Central memory CD4-positive, alpha-beta T cell (primary cell): ENCODE results near the gene ZDHHC11B.
A peak's percentile ranks its signal among the peaks of the same experiment; 100 is the strongest.
"Not testable (repeated sequence)": the region's sequence is repeated elsewhere in the genome, so short reads cannot be mapped to it uniquely, and the experiment has no call there.

Source experiments
- DNase-seq: peaks from one replicate; pipeline ENCODE4 v3.0.0; 2022

ZDHHC11B gene

DNA sequence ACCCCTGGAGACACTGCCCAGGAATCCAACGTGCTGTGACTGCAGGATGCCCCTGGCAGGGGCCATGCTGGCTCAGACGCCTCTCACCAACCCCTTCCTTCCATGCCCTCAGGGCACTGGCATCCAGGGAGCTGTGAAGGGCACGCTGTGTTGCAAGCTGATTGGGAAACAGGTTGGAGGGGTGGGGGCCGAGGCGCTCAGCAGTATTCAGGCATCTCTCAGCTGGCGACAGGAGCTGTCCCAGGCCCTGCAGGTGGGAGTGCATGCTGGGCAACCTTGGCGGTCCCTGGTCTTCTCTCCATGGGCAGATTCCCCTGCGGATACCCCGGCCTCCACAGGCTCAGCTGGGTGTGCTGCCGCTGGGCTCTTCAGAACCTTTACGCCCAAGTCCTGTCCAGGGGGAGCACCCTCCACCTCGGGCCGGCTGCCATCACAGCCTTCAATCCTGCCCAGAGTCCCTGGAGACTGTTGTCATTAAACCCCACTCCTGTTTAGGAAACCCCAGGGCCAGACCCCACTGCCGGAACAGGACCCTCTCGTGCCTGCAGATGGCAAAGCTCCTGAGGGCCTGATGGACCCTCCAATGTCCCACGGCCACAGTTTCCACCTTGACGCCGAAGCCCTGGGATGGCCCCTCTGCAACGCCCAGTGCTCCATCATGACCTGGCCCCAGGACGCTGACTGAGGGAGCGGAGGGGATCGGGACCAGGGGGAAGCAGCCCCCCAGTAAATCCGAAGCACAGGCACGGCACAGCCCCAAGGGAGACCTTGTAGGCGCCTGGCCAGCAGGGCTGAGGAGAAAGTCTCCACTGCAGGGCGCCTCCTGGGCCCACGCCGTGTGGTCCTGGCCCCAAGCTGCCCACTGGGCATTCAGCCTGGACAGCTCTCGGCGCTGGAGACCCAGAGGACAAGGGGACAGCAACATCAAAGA is 100.7 kb downstream of the ZDHHC11B start:
- DNase-seq = no peak

GRCh38 chr5:682651-683358 is 101.7 kb downstream of the ZDHHC11B start:
- not testable (repeated sequence) for DNase-seq

DNA sequence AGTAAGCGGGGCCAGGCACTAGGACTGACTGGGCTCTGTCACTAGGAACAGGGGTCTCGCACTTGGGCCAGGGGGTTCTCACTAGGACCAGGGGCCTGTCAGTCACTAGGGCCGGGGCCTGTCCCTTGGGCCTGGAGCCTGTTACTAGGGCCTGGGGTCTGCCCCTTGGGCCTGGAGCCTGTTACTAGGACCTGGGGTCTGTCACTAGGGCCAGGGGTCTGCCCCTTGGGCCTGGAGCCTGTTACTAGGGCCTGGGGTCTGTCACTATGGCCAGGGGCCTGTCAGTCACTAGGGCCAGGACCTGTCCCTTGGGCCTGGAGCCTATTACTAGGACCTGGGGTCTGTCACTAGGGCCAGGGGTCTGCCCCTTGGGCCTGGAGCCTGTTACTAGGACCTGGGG is 102.3 kb downstream of the ZDHHC11B start:
- not testable (repeated sequence) for DNase-seq

- DNase-seq = not testable (repeated sequence)
Observed at GRCh38 chr5:681317-682191, 103.0 kb downstream of the ZDHHC11B start.

GRCh38 chr5:680836-681235 is 103.7 kb downstream of the ZDHHC11B start:
- DNase-seq = not testable (repeated sequence)

DNA sequence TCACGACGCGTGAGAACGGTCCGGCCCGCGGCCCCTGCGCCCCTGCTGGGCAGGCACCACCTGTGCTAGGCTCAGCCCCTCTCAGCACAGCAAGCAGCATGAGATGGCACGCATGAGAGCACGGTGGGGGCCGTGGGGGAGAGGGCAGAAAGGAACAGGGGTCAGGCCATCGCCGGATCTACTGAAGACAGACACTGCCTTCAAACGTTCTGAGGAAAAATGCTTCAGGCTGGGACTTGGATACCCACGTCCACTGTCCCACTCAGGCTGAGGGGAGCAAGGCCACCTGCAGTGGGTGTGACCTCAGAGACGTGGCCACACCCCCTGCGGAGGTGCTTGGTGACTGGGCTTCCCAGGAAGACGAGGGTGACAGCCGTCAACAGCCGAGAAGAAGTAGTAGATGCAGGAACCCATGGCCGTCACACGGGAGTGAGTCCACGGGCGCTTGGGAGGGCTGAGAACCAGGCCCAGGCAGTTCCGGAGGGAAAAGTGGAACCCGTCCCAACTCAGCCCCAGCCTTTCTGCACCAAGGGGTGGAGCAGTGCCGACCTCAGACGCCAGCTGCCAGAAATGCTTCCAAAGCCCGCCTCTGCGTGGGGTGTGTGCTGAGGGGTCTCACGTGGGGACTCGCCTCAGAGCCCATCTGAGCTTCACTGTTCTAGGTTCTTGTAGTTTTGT is 104.3 kb downstream of the ZDHHC11B start:
- not testable (repeated sequence) for DNase-seq

GRCh38 chr5:679166-679895 is 105.2 kb downstream of the ZDHHC11B start:
- not testable (repeated sequence) for DNase-seq

- DNase-seq = not testable (repeated sequence)
Observed at GRCh38 chr5:678521-678920, 106.0 kb downstream of the ZDHHC11B start.

GRCh38 chr5:677131-678101 is 107.1 kb downstream of the ZDHHC11B start:
- no peak for DNase-seq

GRCh38 chr5:676699-677076 is 107.8 kb downstream of the ZDHHC11B start:
- DNase-seq = no peak

GRCh38 chr5:675871-676698 is 108.4 kb downstream of the ZDHHC11B start:
- no peak for DNase-seq

DNA sequence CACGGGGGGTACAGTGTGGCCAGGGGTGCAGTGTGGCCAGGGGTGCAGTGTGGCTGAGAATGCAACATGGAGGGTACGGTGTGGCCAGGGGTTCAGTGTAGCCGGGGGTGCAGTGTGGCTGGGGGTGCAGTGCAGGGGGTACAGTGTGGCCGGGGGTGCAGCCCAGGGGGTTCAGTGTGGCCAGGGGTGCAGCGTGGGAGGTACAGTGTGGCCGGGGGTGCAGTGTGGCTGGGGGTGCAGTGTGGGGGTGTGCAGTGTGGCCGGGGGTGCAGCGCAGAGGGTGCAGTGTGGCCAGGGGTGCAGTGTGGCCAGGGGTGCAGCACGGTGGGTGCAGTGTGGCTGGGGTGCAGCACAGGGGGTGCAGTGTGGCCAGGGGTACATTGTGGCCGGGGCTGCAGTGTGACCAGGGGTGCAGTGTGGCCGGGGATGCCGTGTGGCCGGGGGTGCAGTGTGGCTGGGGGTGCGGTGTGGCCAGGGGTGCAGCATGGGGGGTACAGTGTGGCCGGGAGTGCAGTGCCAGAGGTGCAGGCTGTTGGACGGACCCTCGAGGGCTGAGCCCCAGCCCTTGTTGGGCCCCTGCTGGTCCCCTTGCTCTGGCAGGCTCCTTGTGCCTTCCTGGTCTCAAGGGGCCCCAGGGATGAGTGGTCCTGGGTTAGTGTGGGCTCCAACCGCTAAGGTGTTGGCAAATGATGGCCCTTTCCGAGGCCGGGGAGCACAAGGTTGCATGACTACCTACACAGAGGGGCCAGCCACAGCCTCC is 109.2 kb downstream of the ZDHHC11B start:
- DNase-seq = no peak

DNA sequence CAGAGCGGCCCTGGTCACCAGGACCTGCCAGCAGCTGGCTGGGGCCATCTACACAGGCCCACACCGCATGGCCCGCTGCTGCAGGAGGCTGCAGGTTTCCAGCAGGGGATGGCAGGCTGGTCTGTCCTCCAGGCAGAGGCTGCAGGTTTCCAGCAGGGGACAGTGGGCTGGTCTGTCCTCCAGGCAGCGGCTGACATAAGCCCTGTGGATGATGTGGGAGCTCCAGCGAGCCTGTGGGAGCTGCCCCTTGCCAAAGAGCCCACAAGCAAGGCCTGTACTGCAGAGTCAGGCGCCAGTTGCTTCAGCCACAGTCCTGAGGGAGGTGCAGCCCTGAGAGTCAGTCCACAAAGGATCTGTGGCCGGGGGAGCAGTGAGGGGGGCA is 109.9 kb downstream of the ZDHHC11B start:
- no peak for DNase-seq

DNA sequence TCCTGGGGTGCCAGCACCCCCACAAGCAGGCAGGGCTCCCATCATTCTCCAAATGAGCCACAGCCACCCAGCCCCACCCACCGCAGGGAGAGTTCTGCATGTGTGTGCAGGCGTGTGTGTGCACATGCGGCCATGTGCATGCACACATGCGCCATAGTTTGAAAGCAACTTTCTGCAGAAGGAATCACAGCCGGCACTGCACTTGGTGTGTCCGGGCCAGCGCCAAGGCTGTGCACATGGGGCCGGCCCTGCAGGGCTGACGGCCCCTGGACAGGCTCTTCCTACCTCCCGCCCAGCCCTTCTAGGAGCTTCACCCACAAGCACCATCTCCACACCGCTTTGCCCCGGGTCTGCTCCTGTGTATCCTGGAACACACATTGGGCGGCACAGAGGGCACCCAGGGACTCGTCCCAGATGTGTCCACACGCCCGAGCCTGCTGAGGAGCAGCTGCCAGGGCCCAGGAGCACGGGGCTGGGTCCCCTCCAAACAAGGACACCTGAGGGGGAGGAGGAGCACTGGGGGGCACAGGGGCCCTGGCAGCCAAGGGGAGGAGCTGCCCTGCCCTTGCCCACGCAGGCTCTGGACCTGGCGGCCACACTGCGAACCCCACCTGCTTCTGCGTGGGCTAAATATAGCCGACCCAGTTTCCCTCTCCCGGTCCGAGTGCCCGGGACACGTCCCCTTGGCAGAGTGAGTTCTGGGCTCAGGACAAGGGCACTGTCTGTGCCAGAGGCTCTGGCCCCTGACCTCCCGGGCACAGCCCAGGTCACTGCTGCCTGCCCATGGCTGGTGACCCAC is 110.5 kb downstream of the ZDHHC11B start:
- DNase-seq = no peak

DNA sequence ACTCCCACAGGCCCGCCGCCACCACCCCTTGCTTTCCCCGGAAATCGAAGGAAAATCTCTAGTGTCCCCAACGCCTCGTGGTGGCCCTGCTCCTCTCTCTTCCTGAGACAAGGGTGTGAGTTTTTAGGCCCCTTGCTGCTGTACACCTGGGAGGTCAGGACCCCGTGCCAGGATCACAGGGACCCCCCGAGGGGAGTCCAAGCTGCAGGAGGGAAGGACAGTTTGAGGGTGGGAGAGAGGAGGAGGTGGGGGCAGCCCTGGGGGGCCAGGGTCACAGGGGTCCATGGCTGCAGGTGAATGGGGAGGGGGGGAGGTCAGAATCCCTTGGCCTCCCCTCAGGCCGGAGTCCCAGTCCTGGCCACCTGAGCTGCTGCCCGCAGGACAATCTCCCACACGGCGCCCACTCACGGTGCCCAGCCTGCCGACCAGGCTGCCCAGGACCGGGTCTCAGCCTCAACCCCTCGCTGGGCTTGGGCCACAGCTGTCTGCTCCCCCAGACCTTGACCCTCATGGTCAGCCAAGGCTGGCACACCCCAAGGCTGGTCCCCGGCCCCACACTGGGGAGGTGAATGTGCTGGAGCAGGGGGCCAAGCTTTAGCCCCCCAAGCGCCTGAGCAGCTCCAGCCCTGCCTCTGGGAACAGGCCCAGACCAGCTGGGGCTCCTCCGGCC is 111.2 kb downstream of the ZDHHC11B start:
- DNase-seq = no peak

- DNase-seq = peak; percentile 92
Observed at GRCh38 chr5:672329-673160, 112.0 kb downstream of the ZDHHC11B start.
